Stimulated activated CD8-positive, alpha-beta memory T cell treated with anti-CD3 and anti-CD28 coated beads, Interleukin-7, amount 100 ng/mL, for 24 hours (primary cell): Measurements from ENCODE around the gene ADAM11.

Experiments used
- DNase-seq: peaks from one replicate; pipeline ENCODE4 v3.0.0-alpha.2; 2020; ENCODE audit warnings: low read depth

Gene ADAM11

GRCh38 chr17:44775136-44775837 is 16.5 kb downstream of the ADAM11 start:
- peak; percentile 97 for DNase-seq

- DNase-seq: no peak
These were observed 17.2 kb downstream of the ADAM11 start for GRCh38 chr17:44775838-44776621.

GRCh38 chr17:44776628-44777393 is 18.0 kb downstream of the ADAM11 start:
- no peak for DNase-seq

GRCh38 chr17:44777394-44778348 is 18.9 kb downstream of the ADAM11 start:
- DNase-seq: no peak

DNA sequence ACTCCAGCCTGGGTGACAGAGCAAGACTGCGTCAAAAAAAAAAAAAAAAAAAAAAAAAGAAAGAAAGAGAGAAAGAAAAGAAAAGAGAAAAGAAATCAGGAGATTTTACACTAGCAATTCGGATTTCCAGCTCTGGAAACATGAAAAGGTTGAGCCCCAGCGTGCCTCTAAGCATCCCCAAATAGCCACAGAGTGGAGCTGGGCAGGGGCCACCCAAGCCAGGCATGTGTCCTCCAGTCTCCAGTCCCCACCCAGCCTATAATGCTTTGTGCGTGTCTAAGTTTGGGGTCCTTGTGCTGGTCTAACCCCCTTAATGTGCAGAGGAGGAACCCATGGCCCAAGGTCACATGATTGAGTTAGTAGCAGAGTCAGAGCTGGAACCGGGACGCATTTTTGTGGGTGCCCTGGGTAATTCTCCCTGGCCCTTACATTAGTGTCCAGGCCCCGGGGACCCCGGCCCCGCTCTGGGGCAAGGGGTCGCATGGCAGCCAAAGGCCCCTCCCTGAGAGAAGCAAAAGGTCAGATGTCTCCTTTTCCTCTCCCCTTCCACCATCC is 19.9 kb downstream of the ADAM11 start:
- DNase-seq: no peak

DNA sequence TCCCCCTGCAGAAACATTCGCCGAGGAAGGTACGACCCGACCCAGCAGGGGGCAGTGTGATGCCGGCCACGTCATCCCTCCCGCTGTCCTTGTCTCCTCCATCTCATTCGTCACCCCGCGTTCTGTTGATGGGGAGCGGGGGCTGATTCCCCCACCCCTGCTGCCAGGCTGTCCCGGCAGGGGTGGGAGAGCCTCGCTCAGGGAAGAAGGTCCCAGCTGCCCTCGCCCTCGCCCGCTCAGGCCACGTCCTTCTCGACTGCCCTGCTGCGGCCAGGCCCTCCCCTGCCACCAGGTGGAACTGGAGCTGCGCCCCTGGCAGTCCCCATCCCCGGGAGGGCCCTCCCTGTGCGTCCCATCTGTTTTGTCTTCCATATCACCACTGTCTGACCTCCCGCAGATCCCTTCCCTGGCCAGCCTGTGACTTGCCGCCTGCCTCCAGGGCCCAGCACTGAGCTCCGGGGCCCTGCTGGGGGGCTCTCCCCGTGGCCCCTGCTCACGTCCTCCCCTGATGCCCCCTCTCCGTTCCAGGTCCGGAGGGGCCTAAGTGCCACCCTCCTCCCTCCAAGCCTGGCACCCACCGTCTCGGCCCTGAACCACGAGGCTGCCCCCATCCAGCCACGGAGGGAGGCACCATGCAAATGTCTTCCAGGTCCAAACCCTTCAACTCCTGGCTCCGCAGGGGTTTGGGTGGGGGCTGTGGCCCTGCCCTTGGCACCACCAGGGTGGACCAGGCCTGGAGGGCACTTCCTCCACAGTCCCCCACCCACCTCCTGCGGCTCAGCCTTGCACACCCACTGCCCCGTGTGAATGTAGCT is 20.6 kb downstream of the ADAM11 start:
- peak; percentile 77 for DNase-seq

- no peak for DNase-seq
These were observed 21.4 kb downstream of the ADAM11 start for GRCh38 chr17:44780161-44780560.

- no peak for DNase-seq
These were observed 22.2 kb downstream of the ADAM11 start for GRCh38 chr17:44780845-44781480.

DNA sequence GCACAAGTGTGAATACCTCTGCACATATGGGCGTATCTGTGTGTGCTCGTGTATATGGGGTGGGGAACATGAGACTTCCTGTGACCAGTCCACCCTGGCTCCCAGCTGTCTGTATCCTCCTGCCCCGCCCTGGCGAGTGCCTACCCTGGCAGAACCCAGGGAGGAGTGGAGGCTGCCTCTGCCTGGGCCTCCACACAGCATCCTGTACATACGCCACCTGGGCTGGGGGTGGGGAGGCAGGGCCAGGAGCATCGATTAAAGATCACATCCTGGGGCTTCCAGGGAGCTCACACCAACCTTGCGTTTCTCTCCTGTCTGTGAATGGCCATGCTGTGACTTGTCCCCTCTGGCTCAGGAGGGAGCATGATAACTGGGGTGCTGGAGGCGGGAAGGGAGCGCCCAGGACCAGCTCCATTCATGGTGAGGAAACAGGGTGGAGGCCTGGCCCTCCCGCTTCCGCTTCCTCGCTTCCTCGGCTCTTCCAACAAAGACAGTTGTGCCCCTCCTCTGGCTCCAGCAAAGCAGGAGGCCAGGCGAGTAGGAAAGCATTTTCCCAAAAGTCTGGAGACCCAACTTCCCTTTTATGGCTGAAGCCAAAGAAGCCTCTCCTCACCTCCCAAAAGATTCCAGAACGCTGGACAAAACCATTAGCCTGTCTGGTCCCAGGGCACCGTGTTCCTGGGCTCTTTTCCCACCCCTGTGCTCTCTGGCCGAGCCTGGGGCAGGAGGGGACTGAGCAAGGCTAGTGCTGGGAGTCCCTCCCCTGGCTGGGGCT is 22.9 kb downstream of the ADAM11 start:
- DNase-seq: no peak

GRCh38 chr17:44782326-44782850 is 23.6 kb downstream of the ADAM11 start:
- no peak for DNase-seq

- DNase-seq: no peak
These were observed 27.1 kb downstream of the ADAM11 start for GRCh38 chr17:44785921-44786320.

GRCh38 chr17:44786551-44787081 is 27.8 kb downstream of the ADAM11 start:
- no peak for DNase-seq

- no peak for DNase-seq
These were observed 28.6 kb downstream of the ADAM11 start for GRCh38 chr17:44787271-44787940.

DNA sequence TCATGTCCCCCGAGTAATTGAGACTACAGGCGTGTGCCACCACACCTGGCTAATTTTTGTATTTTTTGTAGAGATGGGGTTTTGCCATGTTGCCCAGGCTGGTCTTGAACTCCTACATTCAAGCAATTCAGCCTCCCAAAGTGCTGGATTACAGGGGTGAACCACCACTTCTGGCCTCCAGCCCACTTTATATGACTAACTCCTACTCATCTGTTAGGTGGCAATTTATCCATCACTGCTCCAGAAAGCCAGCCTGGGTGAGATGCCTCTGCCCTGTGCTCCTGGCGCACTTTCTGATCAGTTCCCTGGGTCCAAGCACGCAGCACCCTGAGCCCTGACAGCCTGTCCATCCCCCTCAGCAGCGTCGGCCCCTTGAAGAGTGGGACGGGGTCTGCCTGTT is 29.4 kb downstream of the ADAM11 start:
- DNase-seq: no peak

DNA sequence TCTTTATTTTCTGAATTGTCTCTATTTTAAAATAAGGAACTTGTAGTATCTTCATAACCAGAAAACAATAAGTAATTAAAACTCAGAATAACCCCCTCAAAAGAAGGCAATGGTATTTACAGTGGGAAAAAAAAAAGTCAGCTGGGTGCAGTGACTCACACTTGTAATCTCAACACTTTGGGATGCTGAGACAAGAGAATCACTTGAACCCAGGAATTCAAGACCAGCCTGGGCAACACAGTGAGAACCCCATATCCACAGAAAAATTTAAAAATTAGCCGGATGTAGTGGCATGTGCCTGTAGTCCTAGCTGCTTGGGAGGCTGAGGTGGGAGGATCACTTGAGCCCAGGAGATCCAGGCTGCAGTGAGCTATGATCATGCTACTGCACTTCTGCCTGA is 33.5 kb downstream of the ADAM11 start:
- DNase-seq: no peak

GRCh38 chr17:44793885-44794842 is 35.4 kb downstream of the ADAM11 start:
- DNase-seq: no peak

DNA sequence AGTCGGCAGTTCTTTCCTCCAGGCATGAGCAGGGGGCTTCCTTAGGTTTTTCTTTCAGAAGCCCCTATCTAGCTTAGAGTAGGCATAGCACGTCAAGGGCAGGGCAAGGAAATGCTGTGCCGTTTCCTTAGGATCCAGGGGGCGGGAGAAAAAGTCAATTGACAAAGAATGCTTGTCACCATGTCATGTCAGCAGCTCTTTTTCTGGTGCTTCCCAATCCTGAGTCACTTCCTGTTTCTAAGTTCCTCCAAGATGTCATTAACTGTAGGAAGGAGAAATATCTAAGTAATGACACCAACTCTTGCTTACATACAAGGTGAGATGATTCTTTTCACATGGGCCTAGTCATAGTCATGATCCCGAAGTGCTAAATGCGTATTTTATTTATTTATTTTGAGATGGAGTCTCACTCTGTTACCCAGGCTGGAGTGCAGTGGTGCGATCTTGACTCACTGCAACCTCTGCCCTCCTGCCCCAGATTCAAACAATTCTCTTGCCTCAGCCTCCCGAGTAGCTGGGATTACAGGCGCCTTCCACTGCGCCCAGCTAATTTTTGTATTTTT is 36.1 kb downstream of the ADAM11 start:
- no peak for DNase-seq
